WTC11 (cell line): Measurements from ENCODE around the gene LCLAT1.

Source experiments
- ESRRA ChIP-seq: sonication (generic); formaldehyde crosslinking; IDR thresholded peaks from 2 replicates; pipeline ENCODE4 v1.8.1; 2022; ENCODE audit warnings: mild to moderate bottlenecking, missing genetic modification reagents, borderline replicate concordance
- FOXJ3 ChIP-seq: sonication (generic); formaldehyde crosslinking; IDR thresholded peaks from 2 replicates; pipeline ENCODE4 v1.9.0; 2021; ENCODE audit warnings: missing genetic modification reagents, mild to moderate bottlenecking, borderline replicate concordance
- FOXK1 ChIP-seq: sonication (generic); formaldehyde crosslinking; IDR thresholded peaks from 2 replicates; pipeline ENCODE4 v1.8.0; 2022; ENCODE audit warnings: mild to moderate bottlenecking, moderate library complexity, missing genetic modification reagents
- GABPB1 ChIP-seq: sonication (generic); formaldehyde crosslinking; IDR thresholded peaks from 2 replicates; pipeline ENCODE4 v1.8.1; 2023; ENCODE audit warnings: mild to moderate bottlenecking, missing genetic modification reagents
- RORB ChIP-seq: fragments of 250-450 bp; sonication (Bioruptor Pico); IDR thresholded peaks from 2 replicates; pipeline ENCODE4 v1.9.0; 2021; ENCODE audit warnings: mild to moderate bottlenecking
- TF ChIP-seq, protein P1 (sequence below): fragments of 200-600 bp; IDR thresholded peaks from 2 replicates; pipeline ENCODE4 v1.8.0; 2022; ENCODE audit warnings: antibody characterized with exemption
- TF ChIP-seq, protein P2 (sequence below): fragments of 250-450 bp; sonication (Bioruptor Pico); IDR thresholded peaks from 2 replicates; pipeline ENCODE4 v1.9.0; 2021; ENCODE audit warnings: mild to moderate bottlenecking
- TF ChIP-seq, protein P3 (sequence below): sonication (generic); formaldehyde crosslinking; IDR thresholded peaks from 2 replicates; pipeline ENCODE4 v1.8.1; 2023; ENCODE audit warnings: mild to moderate bottlenecking, missing genetic modification reagents, moderate library complexity
- TF ChIP-seq, protein P4 (sequence below): sonication (generic); formaldehyde crosslinking; IDR thresholded peaks from 2 replicates; pipeline ENCODE4 v1.8.0; 2022; ENCODE audit warnings: mild to moderate bottlenecking, missing genetic modification reagents
- TF ChIP-seq, protein P5 (sequence below): sonication (generic); formaldehyde crosslinking; IDR thresholded peaks from 2 replicates; pipeline ENCODE4 v1.8.1; 2022; ENCODE audit warnings: missing genetic modification reagents, borderline replicate concordance
- TF ChIP-seq, protein P6 (sequence below): sonication (generic); formaldehyde crosslinking; conservative IDR thresholded peaks from 2 replicates; pipeline ENCODE4 v1.8.1; 2023; ENCODE audit warnings: mild to moderate bottlenecking, low read depth, missing genetic modification reagents, moderate library complexity

DNA sequence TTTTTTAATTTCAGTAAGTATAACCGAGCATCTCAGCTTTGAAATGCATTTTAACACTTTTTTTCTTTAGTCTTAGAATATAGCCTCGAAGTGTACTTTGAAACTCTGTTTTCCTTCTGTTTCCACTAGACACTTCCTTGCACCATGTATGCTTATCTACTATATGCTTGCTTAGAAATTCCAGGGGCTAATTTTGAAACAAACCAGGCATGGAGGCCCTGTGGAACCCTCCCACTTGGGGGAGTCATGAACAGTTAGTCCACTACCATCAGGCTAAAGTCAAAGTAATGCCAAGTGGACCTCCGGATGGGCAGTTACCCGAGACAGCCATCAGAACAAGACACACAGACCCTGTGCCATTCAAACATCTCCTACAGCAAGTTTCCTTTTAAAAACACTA lies 120.3 kb downstream of the LCLAT1 start:
- TF ChIP-seq, protein P1, sequence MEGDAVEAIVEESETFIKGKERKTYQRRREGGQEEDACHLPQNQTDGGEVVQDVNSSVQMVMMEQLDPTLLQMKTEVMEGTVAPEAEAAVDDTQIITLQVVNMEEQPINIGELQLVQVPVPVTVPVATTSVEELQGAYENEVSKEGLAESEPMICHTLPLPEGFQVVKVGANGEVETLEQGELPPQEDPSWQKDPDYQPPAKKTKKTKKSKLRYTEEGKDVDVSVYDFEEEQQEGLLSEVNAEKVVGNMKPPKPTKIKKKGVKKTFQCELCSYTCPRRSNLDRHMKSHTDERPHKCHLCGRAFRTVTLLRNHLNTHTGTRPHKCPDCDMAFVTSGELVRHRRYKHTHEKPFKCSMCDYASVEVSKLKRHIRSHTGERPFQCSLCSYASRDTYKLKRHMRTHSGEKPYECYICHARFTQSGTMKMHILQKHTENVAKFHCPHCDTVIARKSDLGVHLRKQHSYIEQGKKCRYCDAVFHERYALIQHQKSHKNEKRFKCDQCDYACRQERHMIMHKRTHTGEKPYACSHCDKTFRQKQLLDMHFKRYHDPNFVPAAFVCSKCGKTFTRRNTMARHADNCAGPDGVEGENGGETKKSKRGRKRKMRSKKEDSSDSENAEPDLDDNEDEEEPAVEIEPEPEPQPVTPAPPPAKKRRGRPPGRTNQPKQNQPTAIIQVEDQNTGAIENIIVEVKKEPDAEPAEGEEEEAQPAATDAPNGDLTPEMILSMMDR = no peak
- TF ChIP-seq GABPB1 (no peak), ESRRA (no peak), FOXK1 (CRISPR knock-in tag) (no peak), RORB (CRISPR knock-in tag) (no peak), FOXJ3 (CRISPR knock-in tag) (no peak)
- TF ChIP-seq, protein P2, sequence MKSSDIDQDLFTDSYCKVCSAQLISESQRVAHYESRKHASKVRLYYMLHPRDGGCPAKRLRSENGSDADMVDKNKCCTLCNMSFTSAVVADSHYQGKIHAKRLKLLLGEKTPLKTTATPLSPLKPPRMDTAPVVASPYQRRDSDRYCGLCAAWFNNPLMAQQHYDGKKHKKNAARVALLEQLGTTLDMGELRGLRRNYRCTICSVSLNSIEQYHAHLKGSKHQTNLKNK (CRISPR knock-in tag) = no peak
- TF ChIP-seq, protein P3, sequence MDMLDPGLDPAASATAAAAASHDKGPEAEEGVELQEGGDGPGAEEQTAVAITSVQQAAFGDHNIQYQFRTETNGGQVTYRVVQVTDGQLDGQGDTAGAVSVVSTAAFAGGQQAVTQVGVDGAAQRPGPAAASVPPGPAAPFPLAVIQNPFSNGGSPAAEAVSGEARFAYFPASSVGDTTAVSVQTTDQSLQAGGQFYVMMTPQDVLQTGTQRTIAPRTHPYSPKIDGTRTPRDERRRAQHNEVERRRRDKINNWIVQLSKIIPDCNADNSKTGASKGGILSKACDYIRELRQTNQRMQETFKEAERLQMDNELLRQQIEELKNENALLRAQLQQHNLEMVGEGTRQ (CRISPR knock-in tag) = no peak
- TF ChIP-seq, protein P4, sequence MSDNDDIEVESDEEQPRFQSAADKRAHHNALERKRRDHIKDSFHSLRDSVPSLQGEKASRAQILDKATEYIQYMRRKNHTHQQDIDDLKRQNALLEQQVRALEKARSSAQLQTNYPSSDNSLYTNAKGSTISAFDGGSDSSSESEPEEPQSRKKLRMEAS (CRISPR knock-in tag) = no peak
- TF ChIP-seq, protein P5, sequence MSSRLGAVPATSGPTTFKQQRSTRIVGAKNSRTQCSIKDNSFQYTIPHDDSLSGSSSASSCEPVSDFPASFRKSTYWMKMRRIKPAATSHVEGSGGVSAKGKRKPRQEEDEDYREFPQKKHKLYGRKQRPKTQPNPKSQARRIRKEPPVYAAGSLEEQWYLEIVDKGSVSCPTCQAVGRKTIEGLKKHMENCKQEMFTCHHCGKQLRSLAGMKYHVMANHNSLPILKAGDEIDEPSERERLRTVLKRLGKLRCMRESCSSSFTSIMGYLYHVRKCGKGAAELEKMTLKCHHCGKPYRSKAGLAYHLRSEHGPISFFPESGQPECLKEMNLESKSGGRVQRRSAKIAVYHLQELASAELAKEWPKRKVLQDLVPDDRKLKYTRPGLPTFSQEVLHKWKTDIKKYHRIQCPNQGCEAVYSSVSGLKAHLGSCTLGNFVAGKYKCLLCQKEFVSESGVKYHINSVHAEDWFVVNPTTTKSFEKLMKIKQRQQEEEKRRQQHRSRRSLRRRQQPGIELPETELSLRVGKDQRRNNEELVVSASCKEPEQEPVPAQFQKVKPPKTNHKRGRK = no peak
- TF ChIP-seq, protein P6, sequence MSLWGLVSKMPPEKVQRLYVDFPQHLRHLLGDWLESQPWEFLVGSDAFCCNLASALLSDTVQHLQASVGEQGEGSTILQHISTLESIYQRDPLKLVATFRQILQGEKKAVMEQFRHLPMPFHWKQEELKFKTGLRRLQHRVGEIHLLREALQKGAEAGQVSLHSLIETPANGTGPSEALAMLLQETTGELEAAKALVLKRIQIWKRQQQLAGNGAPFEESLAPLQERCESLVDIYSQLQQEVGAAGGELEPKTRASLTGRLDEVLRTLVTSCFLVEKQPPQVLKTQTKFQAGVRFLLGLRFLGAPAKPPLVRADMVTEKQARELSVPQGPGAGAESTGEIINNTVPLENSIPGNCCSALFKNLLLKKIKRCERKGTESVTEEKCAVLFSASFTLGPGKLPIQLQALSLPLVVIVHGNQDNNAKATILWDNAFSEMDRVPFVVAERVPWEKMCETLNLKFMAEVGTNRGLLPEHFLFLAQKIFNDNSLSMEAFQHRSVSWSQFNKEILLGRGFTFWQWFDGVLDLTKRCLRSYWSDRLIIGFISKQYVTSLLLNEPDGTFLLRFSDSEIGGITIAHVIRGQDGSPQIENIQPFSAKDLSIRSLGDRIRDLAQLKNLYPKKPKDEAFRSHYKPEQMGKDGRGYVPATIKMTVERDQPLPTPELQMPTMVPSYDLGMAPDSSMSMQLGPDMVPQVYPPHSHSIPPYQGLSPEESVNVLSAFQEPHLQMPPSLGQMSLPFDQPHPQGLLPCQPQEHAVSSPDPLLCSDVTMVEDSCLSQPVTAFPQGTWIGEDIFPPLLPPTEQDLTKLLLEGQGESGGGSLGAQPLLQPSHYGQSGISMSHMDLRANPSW = no peak
